ENCODE results near the gene TIMP1.
A peak's percentile ranks its signal among the peaks of the same experiment; 100 is the strongest.

TIMP1 gene

GRCh38 chrX:47623540-47624027, 41.3 kb downstream of the TIMP1 start (continued):
- TF ChIP-seq REPIN1 (tag by site-specific recombination; IDR thresholded peaks at IDR 0.05; ENCODE audit: low read depth): no peak
- TF ChIP-seq ZNF664 (tag by site-specific recombination; IDR thresholded peaks at IDR 0.05): no peak
- peak; percentile 66 for TF ChIP-seq ZBTB20 (tag by site-specific recombination; IDR thresholded peaks at IDR 0.05)
- TF ChIP-seq, protein P1, sequence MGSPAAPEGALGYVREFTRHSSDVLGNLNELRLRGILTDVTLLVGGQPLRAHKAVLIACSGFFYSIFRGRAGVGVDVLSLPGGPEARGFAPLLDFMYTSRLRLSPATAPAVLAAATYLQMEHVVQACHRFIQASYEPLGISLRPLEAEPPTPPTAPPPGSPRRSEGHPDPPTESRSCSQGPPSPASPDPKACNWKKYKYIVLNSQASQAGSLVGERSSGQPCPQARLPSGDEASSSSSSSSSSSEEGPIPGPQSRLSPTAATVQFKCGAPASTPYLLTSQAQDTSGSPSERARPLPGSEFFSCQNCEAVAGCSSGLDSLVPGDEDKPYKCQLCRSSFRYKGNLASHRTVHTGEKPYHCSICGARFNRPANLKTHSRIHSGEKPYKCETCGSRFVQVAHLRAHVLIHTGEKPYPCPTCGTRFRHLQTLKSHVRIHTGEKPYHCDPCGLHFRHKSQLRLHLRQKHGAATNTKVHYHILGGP (tag by site-specific recombination; IDR thresholded peaks at IDR 0.05): no peak
- no peak for TF ChIP-seq ZNF621 (tag by site-specific recombination; IDR thresholded peaks at IDR 0.05)
- no peak for TF ChIP-seq ZNF248 (tag by site-specific recombination; IDR thresholded peaks at IDR 0.05)
- TF ChIP-seq, protein P2, sequence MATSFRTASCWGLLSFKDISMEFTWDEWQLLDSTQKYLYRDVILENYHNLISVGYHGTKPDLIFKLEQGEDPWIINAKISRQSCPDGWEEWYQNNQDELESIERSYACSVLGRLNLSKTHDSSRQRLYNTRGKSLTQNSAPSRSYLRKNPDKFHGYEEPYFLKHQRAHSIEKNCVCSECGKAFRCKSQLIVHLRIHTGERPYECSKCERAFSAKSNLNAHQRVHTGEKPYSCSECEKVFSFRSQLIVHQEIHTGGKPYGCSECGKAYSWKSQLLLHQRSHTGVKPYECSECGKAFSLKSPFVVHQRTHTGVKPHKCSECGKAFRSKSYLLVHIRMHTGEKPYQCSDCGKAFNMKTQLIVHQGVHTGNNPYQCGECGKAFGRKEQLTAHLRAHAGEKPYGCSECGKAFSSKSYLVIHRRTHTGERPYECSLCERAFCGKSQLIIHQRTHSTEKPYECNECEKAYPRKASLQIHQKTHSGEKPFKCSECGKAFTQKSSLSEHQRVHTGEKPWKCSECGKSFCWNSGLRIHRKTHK (tag by site-specific recombination; IDR thresholded peaks at IDR 0.05): no peak
- TF ChIP-seq ZFHX2 (tag by site-specific recombination; conservative IDR thresholded peaks at IDR 0.05): peak; percentile 84
- TF ChIP-seq ZNF2 (tag by site-specific recombination; IDR thresholded peaks at IDR 0.05): no peak
- TF ChIP-seq ZNF335 (tag by site-specific recombination; conservative IDR thresholded peaks at IDR 0.05): peak; percentile 85
- no peak for TF ChIP-seq PRDM10 (tag by site-specific recombination; IDR thresholded peaks at IDR 0.05)
- peak; percentile 74 for TF ChIP-seq EGR2 (tag by site-specific recombination; IDR thresholded peaks at IDR 0.05; ENCODE audit: low read depth)
- TF ChIP-seq MYNN (tag by site-specific recombination; IDR thresholded peaks at IDR 0.05; ENCODE audit: borderline replicate concordance): no peak
- TF ChIP-seq PRDM6 (tag by site-specific recombination; IDR thresholded peaks at IDR 0.05): no peak
- TF ChIP-seq, protein P3, sequence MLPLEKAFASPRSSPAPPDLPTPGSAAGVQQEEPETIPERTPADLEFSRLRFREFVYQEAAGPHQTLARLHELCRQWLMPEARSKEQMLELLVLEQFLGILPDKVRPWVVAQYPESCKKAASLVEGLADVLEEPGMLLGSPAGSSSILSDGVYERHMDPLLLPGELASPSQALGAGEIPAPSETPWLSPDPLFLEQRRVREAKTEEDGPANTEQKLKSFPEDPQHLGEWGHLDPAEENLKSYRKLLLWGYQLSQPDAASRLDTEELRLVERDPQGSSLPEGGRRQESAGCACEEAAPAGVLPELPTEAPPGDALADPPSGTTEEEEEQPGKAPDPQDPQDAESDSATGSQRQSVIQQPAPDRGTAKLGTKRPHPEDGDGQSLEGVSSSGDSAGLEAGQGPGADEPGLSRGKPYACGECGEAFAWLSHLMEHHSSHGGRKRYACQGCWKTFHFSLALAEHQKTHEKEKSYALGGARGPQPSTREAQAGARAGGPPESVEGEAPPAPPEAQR (tag by site-specific recombination; IDR thresholded peaks at IDR 0.05): no peak
- TF ChIP-seq, protein P4, sequence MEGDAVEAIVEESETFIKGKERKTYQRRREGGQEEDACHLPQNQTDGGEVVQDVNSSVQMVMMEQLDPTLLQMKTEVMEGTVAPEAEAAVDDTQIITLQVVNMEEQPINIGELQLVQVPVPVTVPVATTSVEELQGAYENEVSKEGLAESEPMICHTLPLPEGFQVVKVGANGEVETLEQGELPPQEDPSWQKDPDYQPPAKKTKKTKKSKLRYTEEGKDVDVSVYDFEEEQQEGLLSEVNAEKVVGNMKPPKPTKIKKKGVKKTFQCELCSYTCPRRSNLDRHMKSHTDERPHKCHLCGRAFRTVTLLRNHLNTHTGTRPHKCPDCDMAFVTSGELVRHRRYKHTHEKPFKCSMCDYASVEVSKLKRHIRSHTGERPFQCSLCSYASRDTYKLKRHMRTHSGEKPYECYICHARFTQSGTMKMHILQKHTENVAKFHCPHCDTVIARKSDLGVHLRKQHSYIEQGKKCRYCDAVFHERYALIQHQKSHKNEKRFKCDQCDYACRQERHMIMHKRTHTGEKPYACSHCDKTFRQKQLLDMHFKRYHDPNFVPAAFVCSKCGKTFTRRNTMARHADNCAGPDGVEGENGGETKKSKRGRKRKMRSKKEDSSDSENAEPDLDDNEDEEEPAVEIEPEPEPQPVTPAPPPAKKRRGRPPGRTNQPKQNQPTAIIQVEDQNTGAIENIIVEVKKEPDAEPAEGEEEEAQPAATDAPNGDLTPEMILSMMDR (tag by site-specific recombination; IDR thresholded peaks at IDR 0.05): no peak
- TF ChIP-seq KLF1 (tag by site-specific recombination; IDR thresholded peaks at IDR 0.05): 0 out of 2 replicates have a peak, but pooled peaks have one; percentile 41
- TF ChIP-seq ZSCAN23 (tag by site-specific recombination; IDR thresholded peaks at IDR 0.05): no peak
- TF ChIP-seq KLF9 (tag by site-specific recombination; IDR thresholded peaks at IDR 0.05; ENCODE audit: low read depth): peak; percentile 53; the same call in 1 of the 2 replicates
- TF ChIP-seq ZNF391 (tag by site-specific recombination; IDR thresholded peaks at IDR 0.05; ENCODE audit: borderline replicate concordance, low read depth): no peak
- peak; percentile 53; the same call in 1 of the 2 replicates for TF ChIP-seq GLIS1 (tag by site-specific recombination; IDR thresholded peaks at IDR 0.05)
- no peak for TF ChIP-seq KLF10 (tag by site-specific recombination; IDR thresholded peaks at IDR 0.05)
- TF ChIP-seq ZNF747 (tag by site-specific recombination; IDR thresholded peaks at IDR 0.05): no peak
- TF ChIP-seq, protein P5, sequence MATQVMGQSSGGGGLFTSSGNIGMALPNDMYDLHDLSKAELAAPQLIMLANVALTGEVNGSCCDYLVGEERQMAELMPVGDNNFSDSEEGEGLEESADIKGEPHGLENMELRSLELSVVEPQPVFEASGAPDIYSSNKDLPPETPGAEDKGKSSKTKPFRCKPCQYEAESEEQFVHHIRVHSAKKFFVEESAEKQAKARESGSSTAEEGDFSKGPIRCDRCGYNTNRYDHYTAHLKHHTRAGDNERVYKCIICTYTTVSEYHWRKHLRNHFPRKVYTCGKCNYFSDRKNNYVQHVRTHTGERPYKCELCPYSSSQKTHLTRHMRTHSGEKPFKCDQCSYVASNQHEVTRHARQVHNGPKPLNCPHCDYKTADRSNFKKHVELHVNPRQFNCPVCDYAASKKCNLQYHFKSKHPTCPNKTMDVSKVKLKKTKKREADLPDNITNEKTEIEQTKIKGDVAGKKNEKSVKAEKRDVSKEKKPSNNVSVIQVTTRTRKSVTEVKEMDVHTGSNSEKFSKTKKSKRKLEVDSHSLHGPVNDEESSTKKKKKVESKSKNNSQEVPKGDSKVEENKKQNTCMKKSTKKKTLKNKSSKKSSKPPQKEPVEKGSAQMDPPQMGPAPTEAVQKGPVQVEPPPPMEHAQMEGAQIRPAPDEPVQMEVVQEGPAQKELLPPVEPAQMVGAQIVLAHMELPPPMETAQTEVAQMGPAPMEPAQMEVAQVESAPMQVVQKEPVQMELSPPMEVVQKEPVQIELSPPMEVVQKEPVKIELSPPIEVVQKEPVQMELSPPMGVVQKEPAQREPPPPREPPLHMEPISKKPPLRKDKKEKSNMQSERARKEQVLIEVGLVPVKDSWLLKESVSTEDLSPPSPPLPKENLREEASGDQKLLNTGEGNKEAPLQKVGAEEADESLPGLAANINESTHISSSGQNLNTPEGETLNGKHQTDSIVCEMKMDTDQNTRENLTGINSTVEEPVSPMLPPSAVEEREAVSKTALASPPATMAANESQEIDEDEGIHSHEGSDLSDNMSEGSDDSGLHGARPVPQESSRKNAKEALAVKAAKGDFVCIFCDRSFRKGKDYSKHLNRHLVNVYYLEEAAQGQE (tag by site-specific recombination; IDR thresholded peaks at IDR 0.05): no peak
- TF ChIP-seq ZNF561 (tag by site-specific recombination; IDR thresholded peaks at IDR 0.05; ENCODE audit: borderline replicate concordance): no peak
- no peak for TF ChIP-seq ZNF624 (tag by site-specific recombination; IDR thresholded peaks at IDR 0.05)
